ENCODE measurements around the gene TEX19. TPM values are rescaled to one million over a fixed set of nuclear protein-coding genes. Genes with fewer than 3 reads are reported as not detected.
A peak's percentile ranks its signal among the peaks of the same experiment; 100 is the strongest.

The TEX19 gene
- total and polyA plus RNA-seq, 9 of the 15 experiments (the other 6 are each of a cell fraction or from before 2014, with no cell fraction given), result 0.10 to 4.9 (median 1.9) TPM

GRCh38 chr17:82342361-82343079 lies 16.5 kb upstream of the TEX19 start (continued):
- TF ChIP-seq KDM4B (IDR thresholded peaks at IDR 0.05; ENCODE audit: borderline replicate concordance in 2 of 2, low read depth in 1 of 2), result no peak
- no peak for TF ChIP-seq GABPA (tag; conservative IDR thresholded peaks at IDR 0.05; ENCODE audit: low read depth)
- TF ChIP-seq TAF1 (IDR thresholded peaks at IDR 0.05; ENCODE audit: control insufficient read depth, extremely low read depth, insufficient read depth, low read length, severe bottlenecking), result no peak
- TF ChIP-seq TOE1 (IDR thresholded peaks at IDR 0.05; ENCODE audit: borderline replicate concordance), result no peak
- TF ChIP-seq TOE1 (CRISPR knock-in tag; IDR thresholded peaks at IDR 0.05; ENCODE audit: borderline replicate concordance, low read depth), result no peak
- no peak for TF ChIP-seq RBM39 (optimal IDR thresholded peaks at IDR 0.05; ENCODE audit: low read depth, low read length)
- TF ChIP-seq, protein P1, sequence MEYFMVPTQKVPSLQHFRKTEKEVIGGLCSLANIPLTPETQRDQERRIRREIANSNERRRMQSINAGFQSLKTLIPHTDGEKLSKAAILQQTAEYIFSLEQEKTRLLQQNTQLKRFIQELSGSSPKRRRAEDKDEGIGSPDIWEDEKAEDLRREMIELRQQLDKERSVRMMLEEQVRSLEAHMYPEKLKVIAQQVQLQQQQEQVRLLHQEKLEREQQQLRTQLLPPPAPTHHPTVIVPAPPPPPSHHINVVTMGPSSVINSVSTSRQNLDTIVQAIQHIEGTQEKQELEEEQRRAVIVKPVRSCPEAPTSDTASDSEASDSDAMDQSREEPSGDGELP (CRISPR knock-in tag; IDR thresholded peaks at IDR 0.05; ENCODE audit: borderline replicate concordance), result 0 out of 2 replicates have a peak, but pooled peaks have one; percentile 38
- peak; percentile 40; the same call in 1 of the 2 replicates for TF ChIP-seq ZNF263 (CRISPR knock-in tag; IDR thresholded peaks at IDR 0.05; ENCODE audit: borderline replicate concordance)
- TF ChIP-seq KDM5B (IDR thresholded peaks at IDR 0.05; ENCODE audit: insufficient replicate concordance, low read depth, low read length), result no peak
